IMR-90 (cell line): Measurements from ENCODE around the gene SH3RF3. TPM values are rescaled to one million over a fixed set of nuclear protein-coding genes. Genes with fewer than 3 reads are reported as not detected.

Experiments
- ATAC-seq: fragments of 200-7000 bp; cut with Tn5 transposase; 2 replicates; pipeline ENCODE4 v1.9.1; 2020; ENCODE audit warnings: low read depth, mild to moderate bottlenecking, moderate library complexity
- BruUV-seq: library from RNA; stranded (reverse); fragments of 400-500 nt; replicated peaks from 2 replicates; lab custom pipeline; 2021; lab: Mats Ljungman, UMichigan
- CTCF ChIA-PET: fragments of 300-600 bp; formaldehyde crosslinking; extraction: SDS; loops from one replicate; lab custom pipeline; 2021; ENCODE audit warnings: antibody characterized with exemption; lab: Yijun Ruan, JAX
- POLR2A ChIA-PET: fragments of 300-600 bp; sonication (Branson Sonifier 250); formaldehyde crosslinking; loops from one replicate; lab custom pipeline; 2022; ENCODE audit warnings: antibody characterized with exemption; ENCODE audit not compliant: unreplicated experiment; lab: Charles Lee
- DNase-seq: peaks from one replicate; pipeline ENCODE4 v3.0.0; 2013
- H2AFZ ChIP-seq: replicated peaks from 2 replicates; pipeline ENCODE3; 2013; ENCODE audit warnings: low read length, mild to moderate bottlenecking; ENCODE audit not compliant: poor library complexity
- H2AK5ac ChIP-seq: 2 replicates; pipeline ENCODE4 v1.6.1; 2013; ENCODE audit warnings: low read depth, low read length, inconsistent platforms
- H2AK9ac ChIP-seq: replicated peaks from 2 replicates; pipeline ENCODE3; 2013; ENCODE audit warnings: mild to moderate bottlenecking, low read depth, low read length, moderate library complexity; ENCODE audit not compliant: poor library complexity
- H2BK120ac ChIP-seq: 2 replicates; pipeline ENCODE4 v1.6.1; 2013; ENCODE audit warnings: low read depth, low read length, inconsistent platforms
- H2BK15ac ChIP-seq: 3 replicates; pipeline ENCODE4 v1.6.1; 2013; ENCODE audit warnings: low read depth, low read length, inconsistent platforms
- H2BK20ac ChIP-seq: 2 replicates; pipeline ENCODE4 v1.6.1; 2013; ENCODE audit warnings: low read depth, mild to moderate bottlenecking, inconsistent platforms, low read length, moderate library complexity
- H2BK5ac ChIP-seq: 2 replicates; pipeline ENCODE4 v1.6.1; 2013; ENCODE audit warnings: mild to moderate bottlenecking, low read depth, low read length, inconsistent platforms; ENCODE audit not compliant: poor library complexity, severe bottlenecking
- H3K14ac ChIP-seq: replicated peaks from 2 replicates; pipeline ENCODE4 v1.6.1; 2013; ENCODE audit warnings: low read depth, low read length, inconsistent platforms
- H3K18ac ChIP-seq: 2 replicates; pipeline ENCODE4 v1.6.1; 2013; ENCODE audit warnings: low read depth, low read length, control low read depth
- H3K23ac ChIP-seq: 2 replicates; pipeline ENCODE4 v1.6.1; 2013; ENCODE audit warnings: low read depth, low read length, inconsistent platforms
- H3K27ac ChIP-seq: 2 replicates; pipeline ENCODE4 v1.5.1; 2013; ENCODE audit warnings: mild to moderate bottlenecking, control low read depth, low read length; ENCODE audit not compliant: insufficient read depth
- H3K27me3 ChIP-seq: 2 replicates; pipeline ENCODE4 v1.6.1; 2013; ENCODE audit warnings: low read length; ENCODE audit not compliant: control insufficient read depth, insufficient read depth
- H3K36me3 ChIP-seq: 2 replicates; pipeline ENCODE4 v1.6.1; 2013; ENCODE audit warnings: low read length, mixed read lengths; ENCODE audit not compliant: control insufficient read depth, insufficient read depth
- H3K4ac ChIP-seq: 2 replicates; pipeline ENCODE4 v1.6.1; 2013; ENCODE audit warnings: low read depth, low read length, inconsistent platforms
- H3K4me1 ChIP-seq: 2 replicates; pipeline ENCODE4 v1.6.1; 2013; ENCODE audit warnings: low read length, mixed read lengths; ENCODE audit not compliant: control insufficient read depth, insufficient read depth
- H3K4me2 ChIP-seq: 2 replicates; pipeline ENCODE4 v1.6.1; 2013; ENCODE audit warnings: low read depth, mild to moderate bottlenecking, control low read depth, low read length, moderate library complexity
- H3K4me3 ChIP-seq: 2 replicates; pipeline ENCODE4 v1.5.1; 2013; ENCODE audit warnings: low read depth, mild to moderate bottlenecking, control low read depth, low read length, moderate library complexity; ENCODE audit not compliant: insufficient read depth
- H3K56ac ChIP-seq: 2 replicates; pipeline ENCODE4 v1.6.1; 2013; ENCODE audit warnings: low read length, inconsistent platforms; ENCODE audit not compliant: insufficient read depth; ENCODE audit errors: extremely low read depth
- H3K79me1 ChIP-seq, 2 experiments: 2 replicates each; pipeline ENCODE4 v1.6.1; 2013; ENCODE audit warnings: low read length in 2 of 2, inconsistent platforms in 1 of 2, low read depth in 1 of 2
- H3K9ac ChIP-seq: 2 replicates; pipeline ENCODE4 v1.6.1; 2013; ENCODE audit warnings: low read depth, low read length, control low read depth
- H3K9me1 ChIP-seq: 2 replicates; pipeline ENCODE4 v1.6.1; 2013; ENCODE audit warnings: low read length, inconsistent platforms; ENCODE audit not compliant: insufficient read depth
- H3K9me3 ChIP-seq: 2 replicates; pipeline ENCODE4 v1.6.1; 2013; ENCODE audit warnings: low read length; ENCODE audit not compliant: control insufficient read depth, insufficient read depth
- H4K20me1 ChIP-seq: 2 replicates; pipeline ENCODE4 v1.6.1; 2013; ENCODE audit warnings: low read length, inconsistent platforms; ENCODE audit not compliant: insufficient read depth
- H4K5ac ChIP-seq: 2 replicates; pipeline ENCODE4 v1.6.1; 2013; ENCODE audit warnings: mild to moderate bottlenecking, low read depth, low read length, control low read depth
- H4K8ac ChIP-seq, 2 experiments: 2 replicates each; pipeline ENCODE4 v1.6.1; 2013; ENCODE audit warnings: low read depth in 2 of 2, low read length in 2 of 2, control low read depth in 1 of 2, inconsistent platforms in 1 of 2
- H4K91ac ChIP-seq: 2 replicates; pipeline ENCODE4 v1.6.1; 2013; ENCODE audit warnings: low read depth, low read length, inconsistent platforms; ENCODE audit not compliant: insufficient read depth
- BHLHE40 ChIP-seq: fragments of 150-350 bp; IDR thresholded peaks from 2 replicates; pipeline ENCODE4 v1.6.1; 2016; ENCODE audit warnings: mild to moderate bottlenecking, low read depth, low read length
- CEBPB ChIP-seq: IDR thresholded peaks from 2 replicates; pipeline ENCODE4 v1.6.1; 2012; ENCODE audit warnings: low read depth, low read length, improper control_type of control experiment
- CHD1 ChIP-seq: IDR thresholded peaks from 2 replicates; pipeline ENCODE4 v1.6.1; 2012; ENCODE audit warnings: low read depth, low read length, improper control_type of control experiment
- CTCF ChIP-seq: conservative IDR thresholded peaks from 2 replicates; pipeline ENCODE4 v1.5.1; 2012; ENCODE audit warnings: mild to moderate bottlenecking, low read depth, low read length, improper control_type of control experiment
- ELK1 ChIP-seq: fragments of 150-350 bp; IDR thresholded peaks from 2 replicates; pipeline ENCODE4 v1.6.1; 2016; ENCODE audit warnings: low read depth, mild to moderate bottlenecking, low read length, moderate library complexity, borderline replicate concordance
- FOS ChIP-seq: fragments of 150-350 bp; IDR thresholded peaks from 2 replicates; pipeline ENCODE4 v1.6.1; 2016; ENCODE audit warnings: low read depth, low read length
- MAFK ChIP-seq: IDR thresholded peaks from 2 replicates; pipeline ENCODE4 v1.6.1; 2012; ENCODE audit warnings: low read depth, low read length, improper control_type of control experiment
- MAZ ChIP-seq: IDR thresholded peaks from 2 replicates; pipeline ENCODE4 v1.6.1; 2012; ENCODE audit warnings: low read depth, mild to moderate bottlenecking, low read length, improper control_type of control experiment, moderate library complexity, borderline replicate concordance
- MXI1 ChIP-seq: IDR thresholded peaks from 2 replicates; pipeline ENCODE4 v1.6.1; 2012; ENCODE audit warnings: low read depth, mild to moderate bottlenecking, low read length, moderate library complexity, borderline replicate concordance
- NFE2L2 ChIP-seq: fragments of 150-350 bp; IDR thresholded peaks from 2 replicates; pipeline ENCODE4 v1.6.1; 2016; ENCODE audit warnings: low read depth, mild to moderate bottlenecking, low read length
- POLR2A ChIP-seq: IDR thresholded peaks from 2 replicates; pipeline ENCODE4 v1.6.1; 2012; ENCODE audit warnings: mild to moderate bottlenecking, low read depth, low read length
- RAD21 ChIP-seq: IDR thresholded peaks from 2 replicates; pipeline ENCODE4 v1.6.1; 2012; ENCODE audit warnings: low read length, improper control_type of control experiment
- RCOR1 ChIP-seq: IDR thresholded peaks from 2 replicates; pipeline ENCODE4 v1.6.1; 2012; ENCODE audit warnings: mild to moderate bottlenecking, low read length, improper control_type of control experiment; ENCODE audit not compliant: insufficient replicate concordance
- RFX5 ChIP-seq: IDR thresholded peaks from 2 replicates; pipeline ENCODE4 v1.8.0; 2012; ENCODE audit warnings: low read depth, mild to moderate bottlenecking, low read length, moderate library complexity
- SMC3 ChIP-seq: fragments of 150-350 bp; IDR thresholded peaks from 2 replicates; pipeline ENCODE4 v1.6.1; 2016; ENCODE audit warnings: low read depth, mild to moderate bottlenecking, antibody characterized with exemption, low read length, moderate library complexity
- USF2 ChIP-seq: fragments of 150-350 bp; IDR thresholded peaks from 2 replicates; pipeline ENCODE4 v1.6.1; 2017; ENCODE audit warnings: mild to moderate bottlenecking, antibody characterized with exemption, low read length, low read depth
- WGBS, 2 experiments: methylation state at CpG; one replicate each; pipeline versions ENCODE4 v1.1.5 to v1.1.7; 2013; ENCODE audit warnings: missing lambda C conversion rate in 2 of 2; ENCODE audit not compliant: insufficient read length in 1 of 2; ENCODE audit errors: extremely low coverage in 2 of 2; 5-methylcytosine and 5-hydroxymethylcytosine counted together
- dilution Hi-C: fragments of 300-500 bp; cut with HindIII; formaldehyde crosslinking; loops from one replicate; pipeline ENCODE4 v1.14.3; 2018; ENCODE audit warnings: low sequenced_read_pairs; ENCODE audit not compliant: unreplicated experiment
- in situ Hi-C: fragments of 300-500 bp; cut with MboI; formaldehyde crosslinking; loops from 3 replicates; pipeline ENCODE4 v1.14.3; 2019; ENCODE audit warnings: low sequenced_read_pairs, inconsistent platforms, mixed read lengths
- intact Hi-C: fragments of 100-400 bp; cut with micrococcal nuclease; formaldehyde crosslinking; loops from 2 replicates; pipeline ENCODE4 v1.10.0; 2022
- polyA plus RNA-seq, 3 experiments: library from polyadenylated mRNA; depleted of rRNA; stranded (reverse); fragments of >200 nt; gene quantifications; 2 replicates each; pipeline ENCODE4 v1.2.3, GENCODE V29; 2012; ENCODE audit warnings: low replicate concordance in 1 of 3
- total RNA-seq: library from RNA; depleted of rRNA; stranded (reverse); fragments of >200 nt; gene quantifications from 2 replicates; pipeline ENCODE4 v1.2.3, GENCODE V29; 2012

The SH3RF3 gene
- total and polyA plus RNA-seq, 2 of the 4 experiments (the other 2 are of a cell fraction): 3.4 to 5.3 TPM

- dilution Hi-C loops: no loop called here
- H2AFZ ChIP-seq: no peak overlapping the region
- H3K9me1 ChIP-seq: peaks cover 39% of the 10 kb centered on the region
- no peak overlapping the region for H2BK5ac ChIP-seq
- no peaks in the 10 kb centered on the region for H3K27me3 ChIP-seq
- TF ChIP-seq NFE2L2 (no peak), MXI1 (no peak), RFX5 (no peak), MAFK (no peak), CEBPB (no peak), BHLHE40 (no peak), RCOR1 (no peak), CTCF (no peak), POLR2A (no peak), CHD1 (no peak), RAD21 (no peak), MAZ (no peak), SMC3 (no peak), USF2 (no peak), ELK1 (no peak), FOS (no peak)
- no peak overlapping the region for H4K8ac ChIP-seq
- no TSS peak for BruUV-seq
- in situ Hi-C loops: no loop called here
- H3K4me3 ChIP-seq: no peak overlapping the region
- H2AK9ac ChIP-seq: no peak overlapping the region
- no peak overlapping the region for H3K23ac ChIP-seq
- H3K27ac ChIP-seq: no peak overlapping the region
- H2AK5ac ChIP-seq: peak overlapping the region; percentile 54; the same call in 1 of the 2 replicates
- no peak overlapping the region for H4K5ac ChIP-seq
- H4K20me1 ChIP-seq: peaks cover 78% of the 10 kb centered on the region
- H2BK20ac ChIP-seq: no peak overlapping the region
- H3K14ac ChIP-seq: peak overlapping the region; percentile 44; the same call in 1 of the 2 replicates
- H2BK15ac ChIP-seq: no peak overlapping the region
- no peak overlapping the region for H2BK120ac ChIP-seq
- H3K4me2 ChIP-seq: no peak overlapping the region
- peaks cover 22% of the 10 kb centered on the region for H3K4me1 ChIP-seq
- no peak for DNase-seq
- intact Hi-C loops: no loop called here
- H4K91ac ChIP-seq: no peak overlapping the region
- POLR2A ChIA-PET: no interaction called here
- H3K4ac ChIP-seq: no peak overlapping the region
- H3K56ac ChIP-seq: no peak overlapping the region
- H3K9me3 ChIP-seq: no peaks in the 10 kb centered on the region
- WGBS, 2 experiments: 43% methylated on average over 1 of the region's 1 CpG; no CpG with 5 or more reads in 1 of the 2 experiments
- peaks cover 31 to 91% of the 10 kb centered on the region in 2 experiments for H3K79me1 ChIP-seq
- H3K36me3 ChIP-seq: no peaks in the 10 kb centered on the region
- no peak overlapping the region for H3K18ac ChIP-seq
- ATAC-seq: no peak
- H3K9ac ChIP-seq: no peak overlapping the region
- CTCF ChIA-PET: no interaction called here
Observed at GRCh38 chr2:109207176-109207575, 78.2 kb downstream of the SH3RF3 start.
